ENCODE results near the gene AURKAIP1. TPM values are rescaled to one million over a fixed set of nuclear protein-coding genes. Genes with fewer than 3 reads are reported as not detected.
"Not testable (repeated sequence)": the region's sequence is repeated elsewhere in the genome, so short reads cannot be mapped to it uniquely, and the experiment has no call there.

The AURKAIP1 gene
- total and polyA plus RNA-seq, 8 donors = 50.9 to 281 (median 140) TPM

- 92 to 98% (median 96%) methylated on average over 16 of the region's 16 CpGs for WGBS, 5 donors
- TF ChIP-seq EP300 (IDR thresholded peaks at IDR 0.05) = no peak
- no peak for TF ChIP-seq POLR2AphosphoS5 (IDR thresholded peaks at IDR 0.05)
- TF ChIP-seq CTCF (IDR thresholded peaks at IDR 0.05) = no peak
- TF ChIP-seq POLR2A (IDR thresholded peaks at IDR 0.05) = no peak
- Histone ChIP-seq H3K4me1 (peaks cover 0 to 5% (median 0%) of the 10 kb centered on the region in 4 donors), H3K9me3 (no peaks in the 10 kb centered on the region), H3K27ac (no peak overlapping the region), H3K27me3 (no peaks in the 10 kb centered on the region), H3K36me3 (peaks cover 74 to 88% (median 86%) of the 10 kb centered on the region in 4 donors), H3K4me3 (no peak overlapping the region)
- DNase-seq = no peak
- intact Hi-C loops (cut with DNase I; ENCODE audit: low total_unique reads) = no loop called here
Measured at GRCh38 chr1:1388078-1388472, 13.1 kb upstream of the AURKAIP1 start.

GRCh38 chr1:1387098-1388077, 12.4 kb upstream of the AURKAIP1 start:
- Histone ChIP-seq H3K36me3 (peaks cover 67 to 81% (median 79%) of the 10 kb centered on the region in 4 donors), H3K27ac (no peak overlapping the region), H3K4me3 (no peak overlapping the region), H3K9me3 (no peaks in the 10 kb centered on the region), H3K4me1 (no peaks in the 10 kb centered on the region), H3K27me3 (no peaks in the 10 kb centered on the region)
- DNase-seq = no peak
- TF ChIP-seq POLR2A (IDR thresholded peaks at IDR 0.05) (no peak), EP300 (IDR thresholded peaks at IDR 0.05) (no peak), POLR2AphosphoS5 (IDR thresholded peaks at IDR 0.05) (no peak), CTCF (IDR thresholded peaks at IDR 0.05) (no peak)
- WGBS, 5 donors = 93 to 97% (median 96%) methylated on average over 47 to 50 of the region's 50 CpGs
- intact Hi-C loops (cut with DNase I; ENCODE audit: low total_unique reads) = no loop called here

GRCh38 chr1:1385931-1386330, 10.9 kb upstream of the AURKAIP1 start:
- TF ChIP-seq EP300 (IDR thresholded peaks at IDR 0.05) = no peak
- TF ChIP-seq POLR2AphosphoS5 (IDR thresholded peaks at IDR 0.05) = no peak
- TF ChIP-seq CTCF (IDR thresholded peaks at IDR 0.05) = no peak
- TF ChIP-seq POLR2A (IDR thresholded peaks at IDR 0.05) = no peak

GRCh38 chr1:1385339-1385738, 10.3 kb upstream of the AURKAIP1 start:
- H3K4me3 ChIP-seq; H3K27ac ChIP-seq; H3K9me3 ChIP-seq; H3K4me1 ChIP-seq; H3K27me3 ChIP-seq; DNase-seq; intact Hi-C loops (cut with DNase I; ENCODE audit: low total_unique reads): not testable (repeated sequence)
- H3K36me3 ChIP-seq = peaks cover 48 to 79% (median 71%) of the 10 kb centered on the region in 4 donors
- 93 to 96% (median 95%) methylated on average over 29 of the region's 29 CpGs for WGBS, 5 donors

More at GRCh38 chr1:1385931-1386330, 10.9 kb upstream of the AURKAIP1 start:
- Histone ChIP-seq H3K27ac (no peak overlapping the region), H3K4me3 (no peak overlapping the region), H3K4me1 (no peaks in the 10 kb centered on the region), H3K9me3 (no peaks in the 10 kb centered on the region), H3K27me3 (no peaks in the 10 kb centered on the region), H3K36me3 (peaks cover 53 to 79% (median 74%) of the 10 kb centered on the region in 4 donors)
- intact Hi-C loops (cut with DNase I; ENCODE audit: low total_unique reads) = no loop called here
- WGBS, 5 donors = 90 to 96% (median 94%) methylated on average over 6 to 8 of the region's 8 CpGs
- DNase-seq = no peak

Data from stomach (tissue), 9 donors.